Naive thymus-derived CD8-positive, alpha-beta T cell (primary cell): ENCODE data around the gene NFATC2. TPM values are rescaled to one million over a fixed set of nuclear protein-coding genes. Genes with fewer than 3 reads are reported as not detected.

Source experiments
- ATAC-seq, 2 donors: fragments of 150-1000 bp; cut with Tn5 transposase in 1 of 2; sonication (Bioruptor Pico), chemical (Tn5 transposase) in 1 of 2; 1 replicate in 1 of 2; 2 replicates in 1 of 2; pipeline ENCODE4 v1.10.0; 2021; ENCODE audit warnings: mild to moderate bottlenecking in 2 of 2, moderate library complexity in 2 of 2
- POLR2A ChIA-PET: fragments of 350-600 bp; sonication (Branson Sonifier 250); formaldehyde crosslinking; loops from one replicate; lab custom pipeline; 2021; ENCODE audit warnings: antibody characterized with exemption; lab: Charles Lee
- DNase-seq, 10 donors: peaks; one replicate each; pipeline versions ENCODE4 v3.0.0 to v3.0.0-alpha.2; 2020 to 2022
- H3K27ac Mint-ChIP-seq, 10 donors: one replicate each; pipeline ENCODE4 v1.8.0; 2020 to 2022; ENCODE audit warnings: mild to moderate bottlenecking in 10 of 10, mixed read lengths in 10 of 10, moderate library complexity in 4 of 10, inconsistent platforms in 1 of 10
- H3K27me3 Mint-ChIP-seq, 5 donors: one replicate each; pipeline ENCODE4 v1.8.0; 2021 to 2022; ENCODE audit warnings: mixed read lengths in 5 of 5
- H3K36me3 Mint-ChIP-seq, 3 donors: one replicate each; pipeline ENCODE4 v1.8.0; 2020 to 2022; ENCODE audit warnings: mixed read lengths in 3 of 3, mild to moderate bottlenecking in 2 of 3, inconsistent platforms in 1 of 3
- H3K4me1 Mint-ChIP-seq, 4 donors: one replicate each; pipeline ENCODE4 v1.8.0; 2021 to 2022; ENCODE audit warnings: mixed read lengths in 4 of 4
- H3K4me3 Mint-ChIP-seq, 10 donors: one replicate each; pipeline ENCODE4 v1.8.0; 2020 to 2022; ENCODE audit warnings: mild to moderate bottlenecking in 10 of 10, mixed read lengths in 10 of 10, moderate library complexity in 6 of 10, inconsistent platforms in 1 of 10
- H3K9me3 Mint-ChIP-seq, 9 donors: one replicate each; pipeline ENCODE4 v1.8.0; 2020 to 2022; ENCODE audit warnings: mixed read lengths in 9 of 9, mild to moderate bottlenecking in 3 of 9, inconsistent platforms in 1 of 9, moderate library complexity in 1 of 9
- polyA plus RNA-seq, 3 donors: library from polyadenylated mRNA; unstranded; fragments of 300-500 nt; fragmentation: Illumina TruSeq; gene quantifications; one replicate each; pipeline ENCODE4 v1.2.3, GENCODE V29; 2021
- total RNA-seq, 8 experiments: library from RNA in 2 of 8; stranded (reverse) in 2 of 8; gene quantifications; one replicate each; pipeline ENCODE4 v1.2.3 and lab custom pipeline; 2021 to 2026

NFATC2 gene
- total and polyA plus RNA-seq, 5 experiments from 2014 or later, result 14.5 to 36.3 (median 23.8) TPM

DNA sequence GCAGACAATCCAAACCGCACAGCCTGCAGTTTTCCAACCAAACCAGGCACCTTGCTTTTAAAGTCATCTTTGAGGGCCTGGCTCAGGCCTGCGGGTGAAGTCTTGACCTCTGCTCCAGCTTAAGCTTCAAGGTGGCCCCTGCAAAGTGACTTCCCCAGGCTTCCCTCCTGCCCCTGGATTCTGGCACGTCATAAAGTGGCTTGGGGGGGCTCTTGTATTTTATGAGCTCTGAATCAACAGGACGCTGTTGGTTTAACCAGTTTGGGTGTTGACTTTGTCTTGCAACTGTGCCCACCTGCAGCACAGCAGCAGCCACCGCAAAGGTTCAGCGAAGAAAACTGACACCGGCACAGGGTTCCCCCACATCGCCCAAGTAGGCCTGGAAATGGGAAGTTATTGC, 81.2 kb downstream of the NFATC2 start:
- no peak overlapping the region for H3K4me3 Mint-ChIP-seq
- no peaks in the 10 kb centered on the region for H3K27me3 Mint-ChIP-seq
- no peaks in the 10 kb centered on the region for H3K9me3 Mint-ChIP-seq
- POLR2A ChIA-PET, result interaction anchor here (1.0 kb wide), 1 partner anchor 51 kb away, joined by 3 read pairs; no protein-coding TSS in a partner anchor
- H3K27ac Mint-ChIP-seq, result peak overlapping the region in 3 of 10 donors; percentile 5 to 54 (median 37)
- DNase-seq (no peak), ATAC-seq (no peak)
- peaks cover 3 to 74% (median 25%) of the 10 kb centered on the region in 3 donors for H3K36me3 Mint-ChIP-seq
- H3K4me1 Mint-ChIP-seq, result peaks cover 5 to 33% (median 16%) of the 10 kb centered on the region in 4 donors

DNA sequence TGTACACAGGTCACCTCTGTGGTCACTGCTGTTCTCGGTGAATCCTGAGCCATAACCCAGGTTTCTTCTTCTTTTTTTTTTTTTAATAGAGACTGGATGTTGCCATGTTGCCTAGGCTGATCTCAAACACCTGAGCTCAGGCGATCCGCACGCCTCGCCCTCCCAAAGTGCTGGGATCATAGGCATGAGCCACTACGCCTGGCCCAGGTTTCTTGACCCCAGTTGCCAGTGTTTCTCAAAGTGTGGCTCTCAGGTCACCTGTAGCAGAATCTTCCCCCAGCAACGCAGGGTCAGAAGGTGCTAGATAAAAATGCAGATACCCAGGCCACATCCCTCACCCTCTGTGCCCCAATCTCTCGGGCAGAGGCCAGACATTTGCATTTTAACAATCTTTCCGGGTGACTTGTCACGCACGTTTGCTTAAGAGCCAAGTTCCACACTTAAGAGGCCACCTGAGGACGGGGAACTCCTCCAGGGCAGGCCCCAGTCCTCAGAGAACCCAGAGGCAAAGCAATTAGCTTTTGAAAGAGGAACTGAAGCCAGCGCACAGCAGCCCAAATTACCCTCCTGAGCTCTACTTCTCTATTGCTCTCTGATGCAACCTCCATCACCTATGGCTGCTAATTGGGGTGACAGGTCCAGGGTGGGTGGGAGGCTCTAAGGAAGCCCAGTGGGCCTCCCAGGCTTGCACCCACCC, 81.8 kb downstream of the NFATC2 start:
- Mint-ChIP-seq H3K4me3 (no peak overlapping the region), H3K4me1 (peaks cover 5 to 36% (median 16%) of the 10 kb centered on the region in 4 donors), H3K27ac (peak overlapping the region in 3 of 10 donors; percentile 5 to 54 (median 37)), H3K36me3 (peaks cover 3 to 68% (median 25%) of the 10 kb centered on the region in 3 donors), H3K27me3 (no peaks in the 10 kb centered on the region), H3K9me3 (no peaks in the 10 kb centered on the region)
- POLR2A ChIA-PET, result interaction anchor here (1.0 kb wide), 1 partner anchor 51 kb away, joined by 3 read pairs; no protein-coding TSS in a partner anchor
- ATAC-seq (peak in 1 of 2 donors; percentile 28), DNase-seq (no peak)

GRCh38 chr20:51460163-51460562, 82.4 kb downstream of the NFATC2 start:
- Mint-ChIP-seq H3K27ac (peak overlapping the region in 2 of 10 donors; percentile 53 to 56), H3K27me3 (no peaks in the 10 kb centered on the region), H3K9me3 (no peaks in the 10 kb centered on the region), H3K4me1 (peaks cover 0 to 38% (median 14%) of the 10 kb centered on the region in 4 donors), H3K36me3 (peaks cover 8 to 66% (median 26%) of the 10 kb centered on the region in 3 donors), H3K4me3 (no peak overlapping the region)
- ATAC-seq, result no peak
- DNase-seq, result no peak
- POLR2A ChIA-PET, result no interaction called here

GRCh38 chr20:51458751-51459439, 83.6 kb downstream of the NFATC2 start:
- no peak overlapping the region for H3K4me3 Mint-ChIP-seq
- DNase-seq (no peak), ATAC-seq (no peak)
- peak overlapping the region in 2 of 10 donors; percentile 43 to 65 for H3K27ac Mint-ChIP-seq
- peaks cover 19 to 70% (median 36%) of the 10 kb centered on the region in 3 donors for H3K36me3 Mint-ChIP-seq
- H3K27me3 Mint-ChIP-seq, result no peaks in the 10 kb centered on the region
- POLR2A ChIA-PET, result interaction anchor here (1.0 kb wide), 1 partner anchor 13 kb away, joined by 3 read pairs; no protein-coding TSS in a partner anchor
- H3K9me3 Mint-ChIP-seq, result no peaks in the 10 kb centered on the region
- H3K4me1 Mint-ChIP-seq, result peaks cover 0 to 36% (median 11%) of the 10 kb centered on the region in 4 donors

DNA sequence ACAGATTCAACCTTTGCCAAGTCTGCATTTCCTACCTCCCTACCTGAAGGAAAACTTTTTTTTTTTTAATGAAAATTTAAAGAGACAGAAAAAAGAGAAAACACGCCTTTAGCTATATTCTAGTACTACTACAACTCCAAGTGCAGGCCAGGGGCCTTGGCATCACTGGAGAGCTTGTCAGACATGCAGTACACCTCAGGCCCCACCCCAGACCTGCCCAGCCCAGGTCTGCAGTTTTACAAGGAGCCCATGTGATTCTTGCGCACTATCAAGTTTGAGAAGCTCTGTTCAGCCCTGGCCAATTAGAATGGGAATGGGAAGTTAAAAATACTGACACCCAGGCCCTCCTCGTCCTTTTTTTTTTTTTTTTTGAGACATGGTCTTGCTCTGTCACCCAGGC, 85.0 kb downstream of the NFATC2 start:
- no peak for ATAC-seq
- POLR2A ChIA-PET, result no interaction called here
- H3K36me3 Mint-ChIP-seq, result peaks cover 29 to 70% (median 47%) of the 10 kb centered on the region in 3 donors

DNA sequence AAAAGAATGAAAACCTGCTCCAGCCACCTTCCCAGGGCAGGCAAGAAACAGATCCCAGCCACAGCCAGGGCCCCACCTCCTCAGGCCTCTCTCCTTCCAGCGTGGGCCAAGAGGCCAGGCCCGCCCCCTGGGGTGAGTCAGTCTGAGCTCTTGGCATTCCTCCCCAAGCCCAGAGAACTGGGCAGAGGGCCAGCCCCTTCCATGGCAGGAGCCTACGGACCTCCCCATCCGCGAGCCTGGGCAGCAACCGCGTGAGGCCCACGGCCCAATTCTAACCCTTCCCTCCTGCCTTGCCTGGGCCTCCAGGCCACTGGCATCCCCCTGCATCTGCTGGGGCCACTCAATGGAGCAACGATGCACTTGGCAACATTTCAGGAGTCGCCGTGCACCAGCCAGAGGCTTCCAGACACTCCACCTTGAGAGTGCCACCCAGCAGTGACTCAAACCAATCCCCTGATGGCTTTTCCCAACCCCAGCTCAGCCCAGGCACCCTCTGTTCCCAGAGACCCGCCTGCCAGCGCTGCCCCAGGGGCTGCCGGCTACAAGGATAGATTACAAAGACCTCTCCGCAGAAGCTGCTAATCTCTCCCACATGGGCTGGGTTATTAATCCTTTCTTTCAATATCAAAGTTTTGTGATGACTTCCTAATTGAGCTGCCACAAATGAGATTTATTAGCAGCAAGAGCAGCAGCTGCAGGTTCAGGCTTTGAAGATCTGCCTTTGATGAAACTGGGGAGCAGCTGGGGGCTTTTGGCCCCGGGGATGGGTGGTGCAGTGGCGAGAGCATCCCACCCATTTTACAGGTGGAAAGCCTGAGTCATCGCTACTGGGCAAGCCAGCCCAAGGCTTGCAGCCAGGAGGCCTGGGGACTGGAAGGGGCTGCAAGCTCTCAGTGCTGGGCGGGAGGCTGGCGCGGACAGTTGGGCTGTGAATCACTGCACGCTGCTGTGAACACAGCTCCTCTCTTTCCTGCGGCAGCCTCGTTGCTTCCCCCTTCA, 85.7 kb downstream of the NFATC2 start:
- Mint-ChIP-seq H3K4me1 (peaks cover 0 to 33% (median 17%) of the 10 kb centered on the region in 4 donors), H3K9me3 (no peaks in the 10 kb centered on the region), H3K27me3 (no peaks in the 10 kb centered on the region), H3K4me3 (no peak overlapping the region), H3K27ac (no peak overlapping the region), H3K36me3 (peaks cover 34 to 72% (median 48%) of the 10 kb centered on the region in 3 donors)
- ATAC-seq, result no peak
- DNase-seq, result no peak
- POLR2A ChIA-PET, result no interaction called here

More for the DNA sequence above, 85.0 kb downstream of the NFATC2 start:
- H3K27ac Mint-ChIP-seq, result no peak overlapping the region
- H3K4me3 Mint-ChIP-seq, result peak overlapping the region in 1 of 10 donors; percentile 42
- DNase-seq, result no peak
- H3K27me3 Mint-ChIP-seq, result no peaks in the 10 kb centered on the region
- H3K4me1 Mint-ChIP-seq, result peaks cover 0 to 35% (median 15%) of the 10 kb centered on the region in 4 donors
- H3K9me3 Mint-ChIP-seq, result no peaks in the 10 kb centered on the region

- Mint-ChIP-seq H3K4me1 (peaks cover 0 to 24% (median 21%) of the 10 kb centered on the region in 4 donors), H3K36me3 (peaks cover 34 to 72% (median 42%) of the 10 kb centered on the region in 3 donors), H3K4me3 (no peak overlapping the region), H3K27ac (peak overlapping the region in 1 of 10 donors; percentile 25), H3K9me3 (no peaks in the 10 kb centered on the region), H3K27me3 (no peaks in the 10 kb centered on the region)
- POLR2A ChIA-PET, result no interaction called here
- DNase-seq (no peak), ATAC-seq (no peak)
These were observed 88.2 kb downstream of the NFATC2 start for GRCh38 chr20:51454250-51454865.

DNA sequence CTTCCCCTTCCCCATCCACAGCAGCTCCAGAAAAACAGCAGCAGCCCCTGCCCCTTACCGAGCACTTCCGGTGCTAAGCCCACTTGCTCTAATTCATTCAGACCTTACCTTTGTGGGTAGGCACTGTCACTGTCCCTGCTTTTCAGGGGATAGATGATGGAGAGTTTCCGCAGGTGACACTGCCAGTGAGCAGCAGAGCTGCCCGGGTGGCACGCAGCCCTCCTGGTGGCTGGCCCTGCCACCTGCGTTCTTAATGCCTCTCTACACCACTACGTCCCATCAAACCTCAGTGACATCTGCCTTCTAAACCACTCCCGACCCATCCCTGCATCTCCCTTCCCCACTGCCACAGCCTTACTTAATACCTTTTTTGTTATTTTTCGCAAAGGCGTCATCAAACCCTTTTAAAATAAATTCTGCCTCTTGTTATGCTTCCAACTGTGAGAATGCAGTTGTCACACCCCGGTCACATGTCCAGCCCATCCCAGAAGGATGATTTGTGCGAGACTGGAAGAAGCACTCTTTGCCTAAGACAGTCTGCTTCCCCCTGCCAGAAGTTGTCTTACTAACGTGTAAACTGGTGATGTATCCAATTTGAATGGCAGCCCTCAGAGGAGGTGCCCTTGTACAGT, 89.7 kb downstream of the NFATC2 start:
- DNase-seq (no peak), ATAC-seq (no peak)
- H3K27me3 Mint-ChIP-seq, result no peaks in the 10 kb centered on the region
- H3K27ac Mint-ChIP-seq, result peak overlapping the region in 6 of 10 donors; percentile 36 to 88 (median 62)
- H3K4me1 Mint-ChIP-seq, result peaks cover 0 to 21% (median 19%) of the 10 kb centered on the region in 4 donors
- no peak overlapping the region for H3K4me3 Mint-ChIP-seq
- POLR2A ChIA-PET, result no interaction called here
- H3K36me3 Mint-ChIP-seq, result peaks cover 31 to 76% (median 40%) of the 10 kb centered on the region in 3 donors
- no peaks in the 10 kb centered on the region for H3K9me3 Mint-ChIP-seq

GRCh38 chr20:51452091-51452613, 90.4 kb downstream of the NFATC2 start:
- no peak for ATAC-seq
- peaks cover 0 to 21% (median 17%) of the 10 kb centered on the region in 4 donors for H3K4me1 Mint-ChIP-seq

GRCh38 chr20:51451484-51451883, 91.0 kb downstream of the NFATC2 start:
- Mint-ChIP-seq H3K36me3 (peaks cover 31 to 78% (median 41%) of the 10 kb centered on the region in 3 donors), H3K27me3 (no peaks in the 10 kb centered on the region), H3K27ac (peak overlapping the region in 3 of 10 donors; percentile 13 to 61 (median 22)), H3K4me1 (peaks cover 0 to 17% (median 12%) of the 10 kb centered on the region in 4 donors), H3K9me3 (no peaks in the 10 kb centered on the region), H3K4me3 (no peak overlapping the region)
- DNase-seq (no peak), ATAC-seq (no peak)
- POLR2A ChIA-PET, result no interaction called here

More at GRCh38 chr20:51452091-51452613, 90.4 kb downstream of the NFATC2 start:
- DNase-seq, result no peak
- Mint-ChIP-seq H3K9me3 (no peaks in the 10 kb centered on the region), H3K27ac (peak overlapping the region in 6 of 10 donors; percentile 6 to 88 (median 56)), H3K4me3 (no peak overlapping the region), H3K36me3 (peaks cover 31 to 79% (median 43%) of the 10 kb centered on the region in 3 donors), H3K27me3 (no peaks in the 10 kb centered on the region)
- POLR2A ChIA-PET, result no interaction called here

- no peak for DNase-seq
- Mint-ChIP-seq H3K27me3 (no peaks in the 10 kb centered on the region), H3K9me3 (no peaks in the 10 kb centered on the region), H3K4me3 (no peak overlapping the region), H3K4me1 (peaks cover 0 to 17% (median 11%) of the 10 kb centered on the region in 4 donors), H3K27ac (peak overlapping the region in 3 of 10 donors; percentile 14 to 61 (median 40)), H3K36me3 (peaks cover 31 to 81% (median 41%) of the 10 kb centered on the region in 3 donors)
- no peak for ATAC-seq
- POLR2A ChIA-PET, result no interaction called here
These were observed 91.5 kb downstream of the NFATC2 start for GRCh38 chr20:51450984-51451383.
